H1 (cell line): Measurements from ENCODE around the gene RFX3. TPM values are rescaled to one million over a fixed set of nuclear protein-coding genes. Genes with fewer than 3 reads are reported as not detected.

ENCODE experiments used
- EZH2 ChIP-seq: fragments of 200-600 bp; sonication (generic); IDR thresholded peaks from 2 replicates; pipeline ENCODE4 v1.7.1; 2012; ENCODE audit warnings: low read depth, mild to moderate bottlenecking, moderate library complexity, low read length, inconsistent platforms; ENCODE audit not compliant: severe bottlenecking
- RAD21 ChIP-seq, 2 experiments: IDR thresholded peaks in 1 of 2; conservative IDR thresholded peaks in 1 of 2; 2 replicates each; pipeline ENCODE4 v1.6.1; 2011; ENCODE audit warnings: low read depth in 2 of 2, low read length in 2 of 2, improper control_type of control experiment in 1 of 2, inconsistent platforms in 1 of 2, mild to moderate bottlenecking in 1 of 2, moderate library complexity in 1 of 2
- polyA plus RNA-seq, 7 experiments: library from polyadenylated mRNA; depleted of rRNA in 3 of 7; stranded (reverse) in 5 of 7; unstranded in 2 of 7; fragments of >200 nt in 5 of 7; fragments of 200-250 nt in 2 of 7; gene quantifications; 1 replicate in 5 of 7; 2 replicates in 1 of 7; 4 replicates in 1 of 7; pipeline versions ENCODE4 v1.2.1 to v1.2.3, GENCODE V29; 2011 to 2013; ENCODE audit warnings: missing spikeins in 2 of 7, mixed read lengths in 2 of 7
- total RNA-seq: library from RNA; stranded (reverse); fragmentation: NEBNext Ultra II Directional; extraction: Animal tissue kit (Norgen Biotek cat#: 25700); gene quantifications from 2 replicates; pipeline ENCODE4 v1.2.1, GENCODE V29; 2021

Gene RFX3
- total and polyA plus RNA-seq, 2 of the 8 experiments (the other 6 are each of a cell fraction or from before 2014, with no cell fraction given), result 4.9 to 22.6 TPM

DNA sequence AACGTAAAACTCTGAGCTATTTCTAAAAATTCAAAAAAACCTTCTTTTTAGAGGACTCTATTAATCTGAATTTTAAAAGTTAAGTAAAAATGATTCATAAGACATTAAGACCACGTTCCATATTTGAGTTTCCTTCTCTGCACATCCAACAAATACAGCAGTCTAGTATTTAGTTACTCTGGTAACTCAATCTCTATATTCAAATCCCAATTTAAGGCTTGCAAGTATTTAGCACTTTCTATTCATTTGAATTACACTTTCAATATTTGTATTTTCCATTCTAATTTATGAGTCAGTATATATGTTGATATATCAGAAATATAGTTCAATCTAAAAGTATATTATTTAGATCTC, 17.7 kb downstream of the RFX3 start (continued):
- no peak for TF ChIP-seq RAD21 (IDR thresholded peaks at IDR 0.05 in 1 of 2, conservative IDR thresholded peaks at IDR 0.05 in 1 of 2; ENCODE audit: low read depth in 2 of 2, low read length in 2 of 2)
- TF ChIP-seq EZH2, result no peak
